Kidney epithelial cell (primary cell): ENCODE data around the gene MYLIP. TPM values are rescaled to one million over a fixed set of nuclear protein-coding genes. Genes with fewer than 3 reads are reported as not detected.

Source experiments
- DNase-seq: peaks from one replicate; pipeline ENCODE4 v3.0.0-alpha.2; 2010; ENCODE audit warnings: low read depth
- H3K27me3 ChIP-seq: 2 replicates; pipeline ENCODE4 v1.6.0; 2011; ENCODE audit warnings: low read length; ENCODE audit not compliant: control insufficient read depth, insufficient read depth
- H3K36me3 ChIP-seq: 2 replicates; pipeline ENCODE4 v1.5.1; 2011; ENCODE audit warnings: low read length; ENCODE audit not compliant: control insufficient read depth, insufficient read depth
- H3K4me3 ChIP-seq: 2 replicates; pipeline ENCODE4 v1.5.1; 2011; ENCODE audit warnings: low read depth, mild to moderate bottlenecking, control low read depth, low read length
- total RNA-seq: library from RNA; depleted of rRNA; stranded (reverse); fragments of >200 nt; gene quantifications from 2 replicates; pipeline ENCODE4 v1.2.3, GENCODE V29; 2015
- TF ChIP-seq, protein P1 (sequence below): IDR thresholded peaks from 2 replicates; pipeline ENCODE4 v1.5.1; 2011; ENCODE audit warnings: mild to moderate bottlenecking, moderate library complexity, low read length, control low read depth, inconsistent platforms; ENCODE audit not compliant: insufficient read depth, poor library complexity, severe bottlenecking

The MYLIP gene
- total RNA-seq, 1 donor from 2014 or later, result 5.2 TPM

DNA sequence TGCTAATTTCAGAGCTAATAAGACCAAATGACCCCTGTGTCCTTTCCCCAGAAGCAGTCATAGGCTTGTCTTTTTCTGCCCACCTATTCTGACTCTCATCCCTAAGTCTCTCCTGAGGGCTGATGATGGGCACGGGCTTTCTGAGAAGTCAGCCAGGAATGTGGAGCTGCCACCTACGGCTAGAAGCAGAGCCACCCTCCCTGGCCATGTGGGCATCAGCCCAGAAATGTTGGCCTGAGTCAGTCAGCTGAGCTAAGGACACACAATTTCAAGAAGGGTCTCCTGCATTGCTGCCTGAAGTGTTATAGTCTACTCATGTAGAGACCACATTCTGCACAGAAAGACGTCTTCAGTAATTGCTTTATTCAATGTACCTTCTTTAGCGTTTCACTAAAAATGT, 17.1 kb downstream of the MYLIP start:
- no peak overlapping the region for H3K4me3 ChIP-seq
- no peak for DNase-seq
- H3K27me3 ChIP-seq, result no peaks in the 10 kb centered on the region
- TF ChIP-seq, protein P1, sequence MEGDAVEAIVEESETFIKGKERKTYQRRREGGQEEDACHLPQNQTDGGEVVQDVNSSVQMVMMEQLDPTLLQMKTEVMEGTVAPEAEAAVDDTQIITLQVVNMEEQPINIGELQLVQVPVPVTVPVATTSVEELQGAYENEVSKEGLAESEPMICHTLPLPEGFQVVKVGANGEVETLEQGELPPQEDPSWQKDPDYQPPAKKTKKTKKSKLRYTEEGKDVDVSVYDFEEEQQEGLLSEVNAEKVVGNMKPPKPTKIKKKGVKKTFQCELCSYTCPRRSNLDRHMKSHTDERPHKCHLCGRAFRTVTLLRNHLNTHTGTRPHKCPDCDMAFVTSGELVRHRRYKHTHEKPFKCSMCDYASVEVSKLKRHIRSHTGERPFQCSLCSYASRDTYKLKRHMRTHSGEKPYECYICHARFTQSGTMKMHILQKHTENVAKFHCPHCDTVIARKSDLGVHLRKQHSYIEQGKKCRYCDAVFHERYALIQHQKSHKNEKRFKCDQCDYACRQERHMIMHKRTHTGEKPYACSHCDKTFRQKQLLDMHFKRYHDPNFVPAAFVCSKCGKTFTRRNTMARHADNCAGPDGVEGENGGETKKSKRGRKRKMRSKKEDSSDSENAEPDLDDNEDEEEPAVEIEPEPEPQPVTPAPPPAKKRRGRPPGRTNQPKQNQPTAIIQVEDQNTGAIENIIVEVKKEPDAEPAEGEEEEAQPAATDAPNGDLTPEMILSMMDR, result no peak
- peaks cover 3% of the 10 kb centered on the region for H3K36me3 ChIP-seq

DNA sequence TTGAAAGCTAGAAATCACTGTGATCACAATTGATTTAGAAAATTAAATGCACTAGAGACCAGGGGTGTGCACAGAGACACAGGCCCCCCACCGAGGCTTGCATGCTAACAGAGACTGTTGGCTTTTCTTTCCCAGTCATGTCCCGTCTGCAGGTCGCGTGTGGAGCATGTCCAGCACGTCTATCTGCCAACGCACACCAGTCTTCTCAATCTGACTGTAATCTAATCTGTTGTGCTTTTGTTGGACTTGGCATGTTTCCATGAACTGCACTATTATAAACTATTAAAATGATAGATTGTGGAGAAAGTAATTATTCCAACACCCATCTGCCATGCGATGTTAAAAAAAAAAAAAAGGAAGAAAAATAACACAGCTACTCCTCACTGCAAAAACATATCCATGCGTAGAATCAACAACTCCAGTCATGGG, 17.7 kb downstream of the MYLIP start:
- H3K36me3 ChIP-seq, result peaks cover 3% of the 10 kb centered on the region
- TF ChIP-seq, protein P1, result no peak
- no peak overlapping the region for H3K4me3 ChIP-seq
- no peak for DNase-seq
- no peaks in the 10 kb centered on the region for H3K27me3 ChIP-seq

DNA sequence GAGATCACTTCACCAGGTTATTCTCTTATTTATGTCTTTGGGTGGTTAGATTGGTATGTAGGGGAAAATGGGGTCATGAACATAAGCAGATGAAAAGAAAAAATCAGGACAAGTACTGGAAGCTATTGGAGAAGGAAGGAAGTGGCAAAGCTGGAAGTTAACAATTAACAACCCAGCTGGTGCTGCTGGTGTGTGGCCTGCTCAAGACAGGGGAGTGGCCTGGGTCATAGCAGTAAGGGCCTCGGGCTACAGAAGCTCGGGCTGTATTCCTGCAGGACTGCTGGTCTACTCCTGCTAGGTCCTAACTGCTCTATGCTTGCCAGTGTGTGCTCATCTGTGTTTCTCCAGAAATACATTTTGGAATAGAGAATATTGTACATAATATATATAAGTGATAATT, 19.6 kb downstream of the MYLIP start:
- Histone ChIP-seq H3K36me3 (peaks cover 3% of the 10 kb centered on the region), H3K4me3 (no peak overlapping the region), H3K27me3 (no peaks in the 10 kb centered on the region)
- TF ChIP-seq, protein P1, result no peak
- peak; percentile 76 for DNase-seq

DNA sequence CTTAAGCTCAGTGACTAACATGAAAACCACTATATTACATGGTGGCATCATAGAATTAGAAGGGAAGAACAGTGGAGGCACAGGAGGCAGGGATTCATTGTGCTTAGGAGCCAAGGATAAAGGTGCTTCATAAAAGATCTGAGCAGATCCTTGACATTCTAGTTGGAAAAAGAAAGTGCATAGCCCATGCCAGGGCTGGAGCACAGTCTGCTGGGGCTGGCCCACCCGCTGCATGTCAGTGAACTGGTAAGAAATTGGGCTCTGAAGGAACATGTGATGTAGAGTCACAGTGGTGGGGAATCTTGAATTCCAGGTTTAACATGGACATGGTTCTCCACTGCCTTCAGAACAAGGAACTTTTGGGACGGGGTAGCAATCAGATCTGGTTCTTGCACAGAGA, 20.4 kb downstream of the MYLIP start:
- peaks cover 3% of the 10 kb centered on the region for H3K36me3 ChIP-seq
- TF ChIP-seq, protein P1, result no peak
- no peak for DNase-seq
- no peak overlapping the region for H3K4me3 ChIP-seq
- H3K27me3 ChIP-seq, result no peaks in the 10 kb centered on the region

DNA sequence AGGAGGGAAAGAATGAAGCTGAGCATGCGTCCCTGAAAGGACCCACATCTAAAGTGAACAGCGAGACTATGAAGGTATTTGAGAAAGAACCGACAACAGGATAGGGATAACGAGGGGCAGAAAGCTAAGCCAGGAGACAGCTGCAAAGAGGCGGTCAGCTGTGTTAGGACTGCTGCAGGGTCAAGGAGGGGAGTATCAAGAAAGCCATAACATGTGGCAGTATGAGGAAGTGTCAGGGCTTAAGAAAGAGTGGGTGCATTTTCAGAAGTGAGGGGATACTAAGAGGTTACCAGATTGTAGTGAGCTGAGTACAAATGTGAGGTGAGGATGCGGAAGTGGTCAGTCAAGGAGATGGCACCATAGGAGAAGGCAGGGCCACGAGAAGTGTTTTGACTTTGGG, 21.2 kb downstream of the MYLIP start:
- TF ChIP-seq, protein P1, result no peak

DNA sequence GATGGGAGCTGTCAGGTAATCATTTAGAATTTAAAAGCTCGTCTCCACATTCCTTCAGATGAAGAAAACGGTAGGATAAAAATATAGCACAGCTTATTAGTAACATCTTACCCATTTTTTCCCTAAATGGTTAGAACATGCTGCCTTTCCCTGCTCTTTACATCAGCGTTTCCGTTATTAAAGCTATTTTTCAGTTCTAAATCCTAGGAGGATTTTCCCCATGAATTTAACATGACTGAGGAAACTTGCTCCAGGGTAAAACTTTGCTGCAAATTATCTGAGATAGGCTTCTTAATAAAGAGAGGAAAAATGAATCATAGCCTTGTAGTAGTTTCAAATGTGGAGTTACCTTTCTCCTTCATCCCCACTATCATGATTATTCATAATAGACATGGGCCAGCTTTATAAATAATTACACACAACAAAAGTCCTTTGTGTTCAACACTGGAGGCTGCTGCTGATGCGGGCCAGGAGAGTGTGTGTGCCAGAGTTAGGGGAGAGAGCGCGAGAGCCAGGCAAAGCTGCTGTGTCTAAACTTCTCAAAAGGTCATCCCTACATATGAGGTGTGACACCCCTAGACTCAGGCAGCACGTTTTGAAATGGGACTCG, 24.4 kb downstream of the MYLIP start:
- no peaks in the 10 kb centered on the region for H3K36me3 ChIP-seq
- H3K4me3 ChIP-seq, result no peak overlapping the region
- TF ChIP-seq, protein P1, result no peak
- no peaks in the 10 kb centered on the region for H3K27me3 ChIP-seq
- DNase-seq, result no peak

More for the DNA sequence above, 21.2 kb downstream of the MYLIP start:
- DNase-seq, result no peak
- Histone ChIP-seq H3K27me3 (no peaks in the 10 kb centered on the region), H3K4me3 (no peak overlapping the region), H3K36me3 (peaks cover under 1% of the 10 kb centered on the region)
